ENCODE data around the gene THEM5.

DNA sequence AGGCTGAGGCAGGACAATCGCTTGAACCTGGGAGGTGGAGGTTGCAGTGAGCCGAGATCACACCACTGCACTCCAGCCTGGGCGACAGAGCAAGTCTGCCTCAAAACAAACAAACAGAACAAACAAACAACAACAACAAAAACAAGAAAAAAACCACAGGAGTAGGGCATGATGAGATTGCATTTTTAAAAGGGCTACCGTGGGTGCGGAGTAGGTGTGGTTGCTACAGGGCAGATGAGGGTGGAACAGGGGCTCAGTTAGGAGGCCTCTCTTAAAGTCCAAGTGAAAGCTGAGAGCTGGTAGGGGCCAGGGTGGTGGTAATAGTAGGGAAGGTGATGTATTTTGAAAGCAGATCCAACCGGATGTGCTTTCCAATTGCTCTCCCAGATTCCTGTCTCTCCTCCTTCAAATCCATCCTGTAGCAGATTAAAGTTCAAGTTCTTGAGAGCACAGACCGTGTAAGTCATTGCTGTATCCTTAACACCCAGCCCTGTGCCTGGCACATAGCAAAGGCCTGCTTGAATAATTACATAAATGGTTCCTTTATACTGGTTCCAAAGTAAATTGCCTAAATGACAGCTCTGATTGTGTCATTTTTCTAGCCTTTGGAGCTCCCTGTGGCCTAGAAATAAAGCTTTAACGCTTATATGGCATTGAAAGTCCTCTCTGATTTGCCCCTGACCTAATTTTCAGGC lies 44.1 kb downstream of the THEM5 start:
- no peak for TF ChIP-seq POLR2AphosphoS5 (IDR thresholded peaks at IDR 0.05; ENCODE audit: low read depth, low read length)
- TF ChIP-seq POLR2A (IDR thresholded peaks at IDR 0.05; ENCODE audit: low read depth, low read length) = no peak
- no peak for TF ChIP-seq TAF1 (IDR thresholded peaks at IDR 0.05; ENCODE audit: borderline replicate concordance, low read depth, low read length)

All from GM12892 (cell line).